H4 (cell line): Measurements from ENCODE around the gene B4GALT2. TPM values are rescaled to one million over a fixed set of nuclear protein-coding genes. Genes with fewer than 3 reads are reported as not detected.

ENCODE experiments used
- DNase-seq: peaks from one replicate; pipeline ENCODE4 v3.0.0-alpha.2; 2015; ENCODE audit warnings: low spot score
- total RNA-seq: library from RNA; depleted of rRNA; stranded (reverse); fragments of >200 nt; shearing (Covaris generic); gene quantifications from 2 replicates; pipeline ENCODE4 v1.2.3, GENCODE V29; 2014

Gene B4GALT2
- total RNA-seq, 1 experiment from 2014 or later, result 92.8 TPM

- no peak for DNase-seq
Observed at GRCh38 chr1:44002165-44002564, 23.2 kb downstream of the B4GALT2 start.

- DNase-seq, result no peak
Observed at GRCh38 chr1:44002606-44003157, 23.7 kb downstream of the B4GALT2 start.

- no peak for DNase-seq
Observed at GRCh38 chr1:44008259-44008658, 29.2 kb downstream of the B4GALT2 start.

DNA sequence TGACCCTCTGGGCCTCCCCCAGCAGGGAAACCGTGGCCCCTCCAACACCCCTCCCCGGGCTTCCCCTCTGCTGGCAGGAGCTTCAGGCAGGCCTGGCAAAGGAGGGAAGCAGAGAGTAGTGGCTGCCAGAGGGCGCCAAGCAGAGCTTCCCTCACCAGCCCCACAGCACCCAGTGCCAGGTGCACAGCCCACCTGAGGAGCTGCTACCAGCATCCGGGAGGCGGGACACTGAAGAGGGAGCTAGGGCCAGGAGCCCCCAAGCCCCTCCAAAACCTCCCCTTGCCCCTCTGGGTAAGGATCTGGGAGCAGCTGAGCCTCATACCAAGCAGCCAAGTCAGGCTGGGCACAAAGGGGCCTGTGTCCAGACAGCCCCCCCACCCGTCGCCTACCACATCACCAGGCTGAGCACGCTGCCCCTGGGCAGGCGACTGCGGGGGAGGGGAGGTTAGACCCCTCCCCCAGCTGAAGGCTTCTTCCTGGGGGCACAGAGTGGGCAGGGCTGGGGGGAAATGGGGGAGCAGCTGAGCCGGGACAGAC, 32.0 kb downstream of the B4GALT2 start:
- no peak for DNase-seq

GRCh38 chr1:44012404-44012803, 33.4 kb downstream of the B4GALT2 start:
- DNase-seq, result no peak

DNA sequence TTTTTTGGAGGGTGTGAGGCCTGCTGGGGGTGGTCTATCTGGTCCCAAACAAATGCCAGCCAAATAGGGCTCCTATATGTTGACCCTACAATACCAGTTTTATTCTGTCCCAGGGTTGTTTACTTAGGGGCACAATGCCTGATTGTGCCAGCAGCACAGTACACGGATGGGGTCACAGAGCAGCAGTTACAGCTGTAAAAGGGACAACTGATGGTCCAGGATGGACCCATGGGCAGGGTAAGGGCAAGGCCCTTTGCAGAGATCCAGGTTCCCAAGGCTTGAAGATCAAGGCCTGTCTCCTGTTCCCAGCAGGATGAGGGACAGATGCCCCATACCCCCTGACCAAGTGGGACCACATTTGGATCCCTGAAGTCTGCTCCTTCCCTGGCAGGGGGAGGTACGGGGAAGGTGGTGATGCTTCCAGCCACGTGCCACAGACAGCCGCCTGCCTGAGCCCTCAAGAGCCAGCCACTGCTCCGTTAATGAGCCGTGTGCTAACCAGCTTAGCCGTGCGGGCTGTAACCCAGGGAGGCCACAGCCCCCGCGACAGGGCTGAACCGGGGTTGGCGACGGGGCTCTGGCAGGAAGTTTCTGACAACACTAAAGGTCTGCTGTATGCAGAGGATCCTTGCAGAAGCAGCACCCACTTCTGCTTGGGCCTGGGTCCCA, 34.1 kb downstream of the B4GALT2 start:
- no peak for DNase-seq

DNA sequence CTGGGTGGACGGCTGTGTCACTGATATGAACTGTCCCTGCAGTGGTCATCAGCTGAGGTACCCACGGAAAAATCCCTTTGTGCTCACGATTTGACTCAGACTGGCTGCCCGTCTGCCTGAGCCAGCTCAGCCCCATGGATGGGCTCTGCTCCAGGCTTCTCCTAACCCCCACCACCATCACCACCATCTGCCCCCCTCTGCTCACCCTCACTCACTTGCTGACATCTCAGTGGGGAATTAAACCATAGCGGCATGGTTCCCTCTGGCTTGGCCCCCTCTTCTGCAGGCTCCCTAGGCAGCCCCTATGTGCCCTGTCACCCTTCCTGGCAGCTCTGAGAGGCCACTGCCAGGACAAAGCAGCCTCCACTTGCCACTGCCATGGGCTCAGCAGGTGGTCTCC, 34.9 kb downstream of the B4GALT2 start:
- no peak for DNase-seq

- DNase-seq, result no peak
Observed at GRCh38 chr1:44014365-44015104, 35.5 kb downstream of the B4GALT2 start.

DNA sequence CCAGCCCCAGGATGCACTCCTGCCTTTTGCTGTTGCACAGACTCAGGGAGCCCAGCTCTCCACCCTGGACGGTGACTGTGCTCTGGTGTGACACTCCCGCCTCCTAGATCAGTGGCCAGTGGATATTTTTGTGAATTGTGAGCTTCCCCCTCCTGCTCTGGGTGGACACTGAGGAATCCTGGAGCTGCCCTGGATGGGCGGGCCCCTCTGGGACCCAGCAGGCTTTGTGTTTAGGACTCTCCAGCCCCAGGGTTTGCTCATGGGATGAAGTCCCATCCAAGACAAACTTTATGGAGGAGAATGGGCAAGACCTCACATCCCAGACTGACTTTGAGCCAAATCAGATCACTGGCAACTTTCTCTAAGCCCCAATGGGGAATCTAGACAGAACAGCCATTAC, 36.2 kb downstream of the B4GALT2 start:
- DNase-seq, result no peak

DNA sequence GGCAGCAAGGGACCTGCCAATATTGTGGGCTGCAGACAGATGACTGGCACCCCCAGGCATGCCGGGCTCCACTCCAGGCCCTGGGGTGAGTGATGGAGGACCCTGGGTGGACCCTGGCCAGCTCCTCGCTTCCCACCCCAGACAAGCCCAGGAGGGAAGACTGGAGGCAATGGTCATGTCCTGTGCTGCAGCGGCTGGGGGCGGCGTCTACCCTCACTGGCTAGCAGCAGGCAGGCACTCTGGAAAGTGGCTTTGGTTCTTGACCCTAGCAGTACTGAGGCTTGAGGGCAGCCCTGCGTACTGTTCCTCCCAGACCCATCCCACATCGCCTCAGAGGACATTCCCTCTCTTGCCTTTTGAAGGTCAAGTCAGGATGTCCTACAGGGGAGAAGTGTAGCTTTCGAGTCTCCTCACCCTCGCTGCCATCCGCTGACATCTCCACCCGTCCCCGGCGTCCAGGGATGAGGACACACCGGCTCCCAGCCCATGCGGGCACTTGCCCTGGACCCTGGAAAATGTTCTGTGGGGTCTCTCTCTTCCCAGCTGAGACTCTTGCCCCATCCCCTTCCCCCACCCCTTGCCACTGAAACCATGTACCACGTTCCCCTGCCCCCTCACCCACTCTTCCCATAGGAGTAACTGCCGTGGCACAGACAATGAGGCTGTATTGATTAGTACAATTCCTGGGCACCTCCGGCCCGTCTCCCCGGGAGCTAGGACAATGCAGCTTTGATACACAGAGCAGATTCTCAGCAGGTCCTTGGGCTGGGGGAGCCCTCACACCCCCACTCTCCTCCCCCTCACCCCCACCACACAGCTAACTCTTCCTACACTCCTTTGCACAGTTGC, 37.3 kb downstream of the B4GALT2 start:
- DNase-seq, result no peak

DNA sequence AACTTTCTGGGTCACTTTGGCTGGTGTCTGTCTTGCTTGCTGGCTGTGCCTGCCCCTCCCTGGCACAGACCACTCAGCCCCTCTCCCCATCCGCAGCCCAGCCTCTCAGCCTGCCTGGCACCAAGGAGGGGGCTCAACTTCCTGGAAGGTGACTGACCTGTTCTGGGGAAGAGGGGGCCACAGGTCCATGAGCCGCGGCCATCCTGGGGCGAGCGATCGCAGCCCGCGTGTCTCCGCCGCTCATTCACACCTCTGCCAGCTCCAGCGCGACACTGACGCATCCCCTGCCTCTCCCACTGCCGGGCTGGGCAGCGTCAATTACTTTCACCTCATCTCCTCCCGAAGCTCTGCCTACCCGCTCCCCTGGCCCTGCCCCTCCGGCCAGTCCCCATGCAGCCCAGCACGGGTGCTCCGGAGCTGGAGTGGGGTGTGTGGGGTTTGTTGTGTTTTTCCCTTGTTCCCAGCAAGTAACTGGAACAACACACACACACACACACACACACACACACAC, 37.9 kb downstream of the B4GALT2 start:
- no peak for DNase-seq

DNA sequence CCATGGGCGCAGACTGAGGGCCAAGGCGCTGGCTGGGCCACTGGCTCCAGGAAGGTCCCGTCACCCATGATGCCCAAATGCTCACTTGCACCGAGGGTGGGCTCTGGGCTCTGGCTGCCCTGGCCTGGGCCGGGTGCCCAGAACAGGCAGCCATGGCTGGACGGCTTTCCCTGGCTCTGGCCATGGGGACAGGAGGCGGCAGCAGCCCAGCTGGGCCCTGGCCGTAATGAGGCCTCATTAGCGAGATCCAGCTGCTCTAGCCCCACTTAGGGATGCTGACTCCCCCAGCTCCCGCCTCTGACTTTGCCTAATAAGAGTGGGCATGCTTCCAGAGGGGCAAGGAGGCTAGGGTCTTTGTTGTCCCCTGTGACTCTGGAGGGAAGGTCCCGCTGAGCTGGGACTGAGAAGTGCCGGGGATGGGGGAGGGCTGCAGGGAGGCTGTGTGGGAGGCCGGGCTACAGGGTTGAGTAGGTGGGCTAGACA, 40.5 kb downstream of the B4GALT2 start:
- no peak for DNase-seq

GRCh38 chr1:44020464-44020863, 41.5 kb downstream of the B4GALT2 start:
- no peak for DNase-seq

DNA sequence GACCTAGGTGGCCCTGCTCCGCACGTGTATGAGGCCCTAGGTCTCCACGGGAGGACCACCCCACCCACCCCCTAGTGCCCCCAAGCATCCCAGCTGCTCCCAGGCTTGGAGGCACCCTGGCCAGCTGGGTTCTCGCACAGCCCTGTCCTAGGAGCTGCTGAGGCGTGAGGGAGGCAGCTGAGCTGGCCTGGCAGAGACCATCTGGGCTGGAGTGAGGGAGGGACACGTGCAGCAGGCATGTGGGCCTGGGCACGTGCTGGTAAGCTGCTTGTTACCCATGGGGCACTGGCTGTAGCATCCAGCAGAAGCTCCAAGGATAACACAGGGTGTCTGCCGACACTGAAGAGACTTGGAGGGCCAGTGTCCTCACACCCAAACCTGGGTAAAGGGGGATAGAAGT, 42.1 kb downstream of the B4GALT2 start:
- no peak for DNase-seq

DNA sequence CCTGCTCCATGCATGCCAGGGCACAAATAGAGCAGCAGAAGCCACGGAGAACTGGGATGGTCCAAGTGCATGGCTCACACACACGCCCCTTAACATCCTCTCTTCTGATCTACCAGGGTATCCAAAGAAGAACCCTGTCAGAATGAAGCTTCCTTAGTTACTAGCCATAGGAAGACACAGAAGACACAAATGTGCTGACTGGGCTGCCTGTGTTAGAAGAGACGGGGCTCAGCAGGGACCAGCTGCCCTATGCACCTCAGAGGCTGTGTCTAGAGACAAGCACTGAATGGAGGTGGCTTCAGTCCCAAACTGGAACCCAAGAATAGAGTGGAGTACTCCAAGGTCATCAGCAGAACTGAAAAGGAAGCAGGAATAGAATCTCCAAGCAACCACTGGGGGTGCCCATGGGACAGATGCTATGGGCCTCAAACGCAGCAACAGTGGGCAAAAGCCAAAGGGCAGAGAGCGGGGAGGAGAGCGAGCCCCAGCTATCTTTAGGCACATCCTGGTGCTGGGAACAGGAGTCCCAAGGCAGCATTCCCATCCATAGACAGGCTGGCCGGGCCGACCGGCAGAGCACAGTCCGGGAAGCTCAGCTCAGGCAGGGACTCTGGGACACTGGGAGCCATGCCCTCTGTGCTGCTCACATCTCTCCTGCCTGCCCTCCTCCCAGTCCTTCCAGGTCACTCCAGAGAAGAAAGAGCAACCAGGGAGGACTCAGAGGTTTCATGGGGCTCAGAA, 42.7 kb downstream of the B4GALT2 start:
- DNase-seq, result no peak

- DNase-seq, result no peak
Observed at GRCh38 chr1:44024031-44024902, 45.3 kb downstream of the B4GALT2 start.

DNA sequence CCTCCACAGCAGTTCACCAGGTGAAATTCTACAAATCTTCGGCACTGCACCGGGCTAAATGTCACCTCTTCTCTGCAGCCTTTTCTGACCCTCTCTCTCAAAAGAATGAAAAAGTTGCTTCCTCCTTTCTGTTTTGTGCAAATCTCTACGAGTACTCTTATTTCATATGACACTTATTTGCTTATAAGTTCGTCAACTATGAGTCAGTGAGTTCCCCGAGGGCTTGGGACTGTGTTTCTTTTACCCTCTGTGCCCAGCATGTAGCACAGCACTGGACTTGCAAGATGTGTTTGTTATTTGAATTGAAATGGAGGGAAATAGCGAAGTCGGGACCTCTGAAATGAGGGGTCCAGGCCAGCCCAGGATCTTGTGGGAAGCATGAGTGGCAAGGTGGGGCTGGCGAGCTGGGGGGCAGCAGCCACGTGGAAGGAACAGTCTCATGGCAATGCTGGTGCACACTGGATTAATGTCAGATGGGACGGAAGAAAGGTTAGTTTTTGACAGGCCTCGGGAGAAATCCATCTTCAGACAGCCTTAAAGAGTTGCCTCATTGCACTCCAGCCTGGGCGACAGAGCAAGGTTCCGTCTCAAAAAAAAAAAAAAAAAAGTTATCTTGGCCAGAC, 46.0 kb downstream of the B4GALT2 start:
- no peak for DNase-seq

DNA sequence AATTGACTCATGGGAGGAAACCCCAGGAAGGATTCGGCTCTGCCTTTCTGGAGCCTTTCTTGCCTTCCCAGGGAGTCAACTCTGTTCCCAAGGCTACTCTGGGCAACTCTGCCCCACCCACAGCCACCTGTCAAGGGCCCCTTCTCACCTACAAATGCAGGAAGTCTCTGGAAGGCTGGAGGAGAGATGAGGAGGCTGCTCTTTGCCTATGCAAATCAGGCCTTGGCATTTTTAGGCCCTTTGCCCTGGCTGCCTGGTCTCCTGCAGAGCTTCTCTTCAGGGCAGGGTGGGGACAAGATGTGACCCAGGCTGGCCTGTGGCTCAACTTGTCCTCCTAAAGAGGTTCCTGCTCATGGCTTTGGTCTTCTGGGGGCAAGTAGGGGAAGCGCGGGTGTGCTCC, 46.8 kb downstream of the B4GALT2 start:
- DNase-seq, result no peak

- DNase-seq, result no peak
Observed at GRCh38 chr1:44027320-44027719, 48.3 kb downstream of the B4GALT2 start.
